Keratinocyte (primary cell): ENCODE measurements around the gene DLAT.

Experiments
- EZH2 ChIP-seq: IDR thresholded peaks from one replicate; pipeline ENCODE4 v1.6.1; 2012; ENCODE audit warnings: inconsistent platforms, mild to moderate bottlenecking, low read length, moderate library complexity
- TF ChIP-seq, protein P1 (sequence below), 3 experiments: IDR thresholded peaks in 1 of 3; conservative IDR thresholded peaks in 1 of 3; optimal IDR thresholded peaks in 1 of 3; 2 replicates in 2 of 3; 3 replicates in 1 of 3; pipeline versions ENCODE3 to v1.5.1; 2011; ENCODE audit warnings: low read length in 3 of 3, mild to moderate bottlenecking in 3 of 3, moderate library complexity in 2 of 3, control low read depth in 1 of 3, inconsistent platforms in 1 of 3; ENCODE audit not compliant: insufficient read depth in 2 of 3; ENCODE audit errors: extremely low read depth in 1 of 3

DNA sequence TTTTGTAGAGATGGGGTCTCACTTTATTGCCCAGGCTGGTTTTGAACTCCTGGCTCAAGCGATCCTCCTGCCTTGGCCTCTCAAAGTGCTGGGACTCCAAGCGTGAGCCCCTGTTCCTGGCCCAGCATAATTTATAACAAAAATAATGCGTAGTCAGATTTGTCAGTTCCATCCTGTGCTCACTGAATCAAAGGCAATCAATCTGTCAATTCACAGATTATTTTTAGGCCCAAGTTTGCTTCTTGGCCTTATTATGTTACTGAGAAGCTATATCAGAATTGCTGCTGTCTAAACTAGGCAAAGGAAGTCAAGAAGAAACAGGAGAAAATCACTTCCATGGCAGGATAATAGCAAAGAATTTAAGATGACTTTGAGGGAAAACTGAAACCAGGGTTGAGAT is 8.7 kb downstream of the DLAT start:
- TF ChIP-seq, protein P1, sequence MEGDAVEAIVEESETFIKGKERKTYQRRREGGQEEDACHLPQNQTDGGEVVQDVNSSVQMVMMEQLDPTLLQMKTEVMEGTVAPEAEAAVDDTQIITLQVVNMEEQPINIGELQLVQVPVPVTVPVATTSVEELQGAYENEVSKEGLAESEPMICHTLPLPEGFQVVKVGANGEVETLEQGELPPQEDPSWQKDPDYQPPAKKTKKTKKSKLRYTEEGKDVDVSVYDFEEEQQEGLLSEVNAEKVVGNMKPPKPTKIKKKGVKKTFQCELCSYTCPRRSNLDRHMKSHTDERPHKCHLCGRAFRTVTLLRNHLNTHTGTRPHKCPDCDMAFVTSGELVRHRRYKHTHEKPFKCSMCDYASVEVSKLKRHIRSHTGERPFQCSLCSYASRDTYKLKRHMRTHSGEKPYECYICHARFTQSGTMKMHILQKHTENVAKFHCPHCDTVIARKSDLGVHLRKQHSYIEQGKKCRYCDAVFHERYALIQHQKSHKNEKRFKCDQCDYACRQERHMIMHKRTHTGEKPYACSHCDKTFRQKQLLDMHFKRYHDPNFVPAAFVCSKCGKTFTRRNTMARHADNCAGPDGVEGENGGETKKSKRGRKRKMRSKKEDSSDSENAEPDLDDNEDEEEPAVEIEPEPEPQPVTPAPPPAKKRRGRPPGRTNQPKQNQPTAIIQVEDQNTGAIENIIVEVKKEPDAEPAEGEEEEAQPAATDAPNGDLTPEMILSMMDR (optimal IDR thresholded peaks at IDR 0.05 in 1 of 3, IDR thresholded peaks at IDR 0.05 in 1 of 3, conservative IDR thresholded peaks at IDR 0.05 in 1 of 3; ENCODE audit: extremely low read depth in 1 of 3, insufficient read depth in 2 of 3, low read length in 3 of 3) = no peak
- no peak for TF ChIP-seq EZH2
